CD4-positive, alpha-beta T cell (primary cell): ENCODE data around the gene ARHGAP26. TPM values are rescaled to one million over a fixed set of nuclear protein-coding genes. Genes with fewer than 3 reads are reported as not detected.

Experiments
- ATAC-seq: fragments of 200-7000 bp; cut with Tn5 transposase; one replicate; pipeline ENCODE4 v1.10.0; 2022; ENCODE audit warnings: mild to moderate bottlenecking; ENCODE audit not compliant: poor library complexity
- CTCF ChIA-PET: fragments of 350-600 bp; sonication (Branson Sonifier 250); formaldehyde crosslinking; loops from one replicate; lab custom pipeline; 2021; ENCODE audit warnings: antibody characterized with exemption, inconsistent platforms; lab: Charles Lee
- POLR2A ChIA-PET: fragments of 350-600 bp; sonication (Branson Sonifier 250); formaldehyde crosslinking; loops from one replicate; lab custom pipeline; 2021; ENCODE audit warnings: antibody characterized with exemption, inconsistent platforms; lab: Charles Lee
- DNase-seq, 14 experiments: peaks; one replicate each; pipeline ENCODE4 v3.0.0-alpha.2; 2013 to 2020; ENCODE audit warnings: mixed read lengths in 2 of 14
- H3K27ac ChIP-seq, 2 donors: one replicate each; pipeline versions ENCODE4 v1.5.1 to v1.7.0; 2013; ENCODE audit warnings: low read length in 2 of 2, low read depth in 1 of 2, mild to moderate bottlenecking in 1 of 2
- H3K27me3 ChIP-seq, 2 experiments: 1 replicate in 1 of 2; 2 replicates in 1 of 2; pipeline versions ENCODE4 v1.6.1 to v1.7.0; 2013; ENCODE audit warnings: low read length in 2 of 2, control low read depth in 1 of 2, mild to moderate bottlenecking in 1 of 2, moderate library complexity in 1 of 2; ENCODE audit not compliant: insufficient read depth in 2 of 2, control insufficient read depth in 1 of 2
- H3K36me3 ChIP-seq: one replicate; pipeline ENCODE4 v1.6.1; 2013; ENCODE audit warnings: low read length, control low read depth; ENCODE audit not compliant: insufficient read depth
- H3K4me1 ChIP-seq: one replicate; pipeline ENCODE4 v1.6.1; 2013; ENCODE audit warnings: low read length, control low read depth; ENCODE audit not compliant: insufficient read depth
- H3K4me3 ChIP-seq: one replicate; pipeline ENCODE4 v1.5.1; 2013; ENCODE audit warnings: mild to moderate bottlenecking, low read length, moderate library complexity
- H3K9me3 ChIP-seq, 2 experiments: 1 replicate in 1 of 2; 2 replicates in 1 of 2; pipeline versions ENCODE4 v1.6.1 to v1.7.0; 2013; ENCODE audit warnings: low read length in 2 of 2, mild to moderate bottlenecking in 2 of 2, control low read depth in 1 of 2, moderate library complexity in 1 of 2; ENCODE audit not compliant: control insufficient read depth in 1 of 2, insufficient read depth in 1 of 2
- H3K27ac Mint-ChIP-seq: one replicate; pipeline ENCODE4 v1.8.0; 2020; ENCODE audit warnings: mixed read lengths
- H3K27me3 Mint-ChIP-seq: one replicate; pipeline ENCODE4 v1.8.0; 2021; ENCODE audit warnings: mixed read lengths
- H3K36me3 Mint-ChIP-seq: one replicate; pipeline ENCODE4 v1.8.0; 2021; ENCODE audit warnings: low read depth, mixed read lengths
- H3K4me1 Mint-ChIP-seq: one replicate; pipeline ENCODE4 v1.8.0; 2021; ENCODE audit warnings: low read depth, mixed read lengths
- H3K4me3 Mint-ChIP-seq: one replicate; pipeline ENCODE4 v1.8.0; 2020; ENCODE audit warnings: mild to moderate bottlenecking, mixed read lengths
- H3K9me3 Mint-ChIP-seq: one replicate; pipeline ENCODE4 v1.8.0; 2020; ENCODE audit warnings: mixed read lengths
- CTCF ChIP-seq: fragments of 200-600 bp; IDR thresholded peaks from one replicate; pipeline ENCODE4 v1.8.0; 2022; ENCODE audit warnings: antibody characterized with exemption, mild to moderate bottlenecking
- intact Hi-C, 2 experiments: fragments of 100-400 bp; cut with DNase I in 1 of 2; cut with micrococcal nuclease in 1 of 2; formaldehyde crosslinking; loops; one replicate each; pipeline versions ENCODE4 v1.15.1 to v1.9.0; 2023 to 2025; cut with DNase I, micrococcal nuclease
- total RNA-seq, 174 experiments: library from RNA in 2 of 174; stranded (reverse) in 2 of 174; gene quantifications; one replicate each; pipeline ENCODE4 v1.2.3 and lab custom pipeline; 2021 to 2026

ARHGAP26 gene
- total RNA-seq, 2 experiments from 2014 or later = 24.9 to 27.3 TPM

GRCh38 chr5:143182901-143183820, 413.0 kb downstream of the ARHGAP26 start:
- ChIA-PET POLR2A (no interaction called here), CTCF (interaction anchor here (0.6 kb wide), 1 partner anchor 73 kb away, joined by 3 read pairs; no protein-coding TSS in a partner anchor)
- TF ChIP-seq CTCF = no peak
- no peaks in the 10 kb centered on the region for H3K27me3 Mint-ChIP-seq
- intact Hi-C loops = no loop called here
- Histone ChIP-seq H3K4me3 (no peak overlapping the region), H3K27ac (no peak overlapping the region), H3K4me1 (peaks cover 6% of the 10 kb centered on the region), H3K36me3 (no peaks in the 10 kb centered on the region), H3K9me3 (no peaks in the 10 kb centered on the region), H3K27me3 (no peaks in the 10 kb centered on the region)
- ATAC-seq = peak; percentile 43
- peaks cover 13% of the 10 kb centered on the region for H3K36me3 Mint-ChIP-seq
- DNase-seq = peak in 7 of 14 experiments; percentile 3 to 64 (median 30)
- no peaks in the 10 kb centered on the region for H3K9me3 Mint-ChIP-seq
- H3K4me3 Mint-ChIP-seq = peak overlapping the region; percentile 25
- peaks cover 32% of the 10 kb centered on the region for H3K4me1 Mint-ChIP-seq
- peak overlapping the region; percentile 25 for H3K27ac Mint-ChIP-seq

GRCh38 chr5:143183989-143184388, 413.8 kb downstream of the ARHGAP26 start:
- no peak overlapping the region for H3K4me3 ChIP-seq
- H3K27me3 ChIP-seq = no peaks in the 10 kb centered on the region
- H3K9me3 ChIP-seq = no peaks in the 10 kb centered on the region
- CTCF ChIA-PET = no interaction called here
- no peaks in the 10 kb centered on the region for H3K36me3 ChIP-seq
- peaks cover 21% of the 10 kb centered on the region for H3K36me3 Mint-ChIP-seq
- H3K27ac Mint-ChIP-seq = no peak overlapping the region
- H3K4me1 ChIP-seq = peaks cover 6% of the 10 kb centered on the region
- no peak overlapping the region for H3K27ac ChIP-seq
- intact Hi-C loops = no loop called here
- TF ChIP-seq CTCF = no peak
- H3K9me3 Mint-ChIP-seq = no peaks in the 10 kb centered on the region
- no peak overlapping the region for H3K4me3 Mint-ChIP-seq
- no peak for ATAC-seq
- no peak for DNase-seq
- POLR2A ChIA-PET = no interaction called here
- H3K4me1 Mint-ChIP-seq = peaks cover 32% of the 10 kb centered on the region
- no peaks in the 10 kb centered on the region for H3K27me3 Mint-ChIP-seq

DNA sequence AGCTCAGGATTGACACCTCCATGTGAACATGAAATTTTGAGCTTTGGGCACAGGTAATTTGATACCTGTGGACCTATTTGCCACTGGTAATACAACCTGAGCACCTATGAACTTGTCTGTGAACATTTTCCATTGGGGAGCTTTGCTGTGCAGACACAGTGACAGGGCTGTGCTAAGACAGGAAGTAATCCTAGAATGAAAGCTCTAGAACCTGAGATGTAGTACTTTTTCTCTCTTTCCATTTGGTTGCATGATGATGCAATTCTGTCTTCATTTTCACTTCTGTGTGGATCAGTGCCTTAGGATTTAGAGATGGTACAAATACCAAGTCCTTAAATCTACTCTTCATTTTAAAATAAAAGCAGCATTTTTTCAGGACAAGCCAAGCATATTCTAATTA, 416.4 kb downstream of the ARHGAP26 start:
- CTCF ChIA-PET = no interaction called here
- Histone ChIP-seq H3K27ac (no peak overlapping the region), H3K27me3 (no peaks in the 10 kb centered on the region), H3K4me3 (no peak overlapping the region), H3K36me3 (no peaks in the 10 kb centered on the region), H3K4me1 (peaks cover 6% of the 10 kb centered on the region), H3K9me3 (peaks cover 5 to 14% of the 10 kb centered on the region in 2 experiments)
- intact Hi-C loops = no loop called here
- ATAC-seq (no peak), DNase-seq (no peak)
- peaks cover 22% of the 10 kb centered on the region for H3K4me1 Mint-ChIP-seq
- peaks cover 8% of the 10 kb centered on the region for H3K9me3 Mint-ChIP-seq
- H3K36me3 Mint-ChIP-seq = peaks cover 30% of the 10 kb centered on the region
- no peak overlapping the region for H3K27ac Mint-ChIP-seq
- H3K27me3 Mint-ChIP-seq = no peaks in the 10 kb centered on the region
- no peak overlapping the region for H3K4me3 Mint-ChIP-seq
- POLR2A ChIA-PET = no interaction called here
- TF ChIP-seq CTCF = no peak
